H1 (cell line): ENCODE data around the gene KRT75.

ENCODE experiments used
- EP300 ChIP-seq, 2 experiments: IDR thresholded peaks; 1 replicate in 1 of 2; 2 replicates in 1 of 2; pipeline ENCODE4 v1.6.1; 2011 to 2012; ENCODE audit warnings: low read depth in 2 of 2, low read length in 2 of 2, mild to moderate bottlenecking in 2 of 2, borderline replicate concordance in 1 of 2, inconsistent platforms in 1 of 2, moderate library complexity in 1 of 2
- HDAC6 ChIP-seq: IDR thresholded peaks from one replicate; pipeline ENCODE4 v1.7.1; 2012; ENCODE audit warnings: low read depth, mild to moderate bottlenecking, inconsistent platforms, low read length, moderate library complexity
- POLR2AphosphoS5 ChIP-seq: IDR thresholded peaks from 2 replicates; pipeline ENCODE4 v1.6.1; 2011; ENCODE audit warnings: low read depth, low read length
- TAF1 ChIP-seq: IDR thresholded peaks from 2 replicates; pipeline ENCODE4 v1.6.1; 2011; ENCODE audit warnings: mild to moderate bottlenecking, low read depth, low read length
- YY1 ChIP-seq: IDR thresholded peaks from 2 replicates; pipeline ENCODE4 v1.6.1; 2011; ENCODE audit warnings: low read depth, mild to moderate bottlenecking, low read length
- TF ChIP-seq, protein P1 (sequence below): IDR thresholded peaks from 2 replicates; pipeline ENCODE4 v1.6.1; 2011; ENCODE audit warnings: low read length, improper control_type of control experiment
- TF ChIP-seq, protein P2 (sequence below), 3 experiments: IDR thresholded peaks; 1 replicate in 2 of 3; 2 replicates in 1 of 3; pipeline versions ENCODE4 v1.5.1 to v1.6.1; 2011; ENCODE audit warnings: low read length in 3 of 3, mild to moderate bottlenecking in 3 of 3, inconsistent platforms in 2 of 3, low read depth in 1 of 3, moderate library complexity in 1 of 3; ENCODE audit not compliant: insufficient read depth in 1 of 3; ENCODE audit errors: control extremely low read depth in 1 of 3

DNA sequence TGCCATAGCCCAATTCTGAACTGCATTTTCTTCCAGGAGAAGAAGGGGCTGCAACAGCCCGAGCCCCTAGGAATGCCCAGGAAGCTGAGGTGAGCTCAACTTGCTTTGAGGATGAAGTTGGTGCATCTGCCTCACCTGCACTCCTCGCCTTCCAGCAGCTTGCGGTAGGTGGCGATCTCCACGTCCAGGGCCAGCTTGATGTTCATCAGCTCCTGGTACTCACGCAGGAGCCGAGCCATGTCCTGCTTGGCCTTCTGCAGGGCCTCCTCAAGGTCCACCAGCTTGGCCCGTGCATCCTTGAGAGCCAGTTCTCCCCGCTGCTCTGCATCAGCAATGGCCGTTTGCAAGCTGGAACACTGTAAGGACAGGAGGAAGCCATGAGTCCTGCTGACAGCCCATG is 6.0 kb downstream of the KRT75 start:
- TF ChIP-seq, protein P1, sequence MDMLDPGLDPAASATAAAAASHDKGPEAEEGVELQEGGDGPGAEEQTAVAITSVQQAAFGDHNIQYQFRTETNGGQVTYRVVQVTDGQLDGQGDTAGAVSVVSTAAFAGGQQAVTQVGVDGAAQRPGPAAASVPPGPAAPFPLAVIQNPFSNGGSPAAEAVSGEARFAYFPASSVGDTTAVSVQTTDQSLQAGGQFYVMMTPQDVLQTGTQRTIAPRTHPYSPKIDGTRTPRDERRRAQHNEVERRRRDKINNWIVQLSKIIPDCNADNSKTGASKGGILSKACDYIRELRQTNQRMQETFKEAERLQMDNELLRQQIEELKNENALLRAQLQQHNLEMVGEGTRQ: no peak
- TF ChIP-seq TAF1 (no peak), YY1 (no peak), HDAC6 (no peak), EP300 (IDR thresholded peaks at IDR 0.05; ENCODE audit: borderline replicate concordance in 1 of 2, low read depth in 2 of 2, low read length in 2 of 2) (no peak), POLR2AphosphoS5 (no peak)
- TF ChIP-seq, protein P2, sequence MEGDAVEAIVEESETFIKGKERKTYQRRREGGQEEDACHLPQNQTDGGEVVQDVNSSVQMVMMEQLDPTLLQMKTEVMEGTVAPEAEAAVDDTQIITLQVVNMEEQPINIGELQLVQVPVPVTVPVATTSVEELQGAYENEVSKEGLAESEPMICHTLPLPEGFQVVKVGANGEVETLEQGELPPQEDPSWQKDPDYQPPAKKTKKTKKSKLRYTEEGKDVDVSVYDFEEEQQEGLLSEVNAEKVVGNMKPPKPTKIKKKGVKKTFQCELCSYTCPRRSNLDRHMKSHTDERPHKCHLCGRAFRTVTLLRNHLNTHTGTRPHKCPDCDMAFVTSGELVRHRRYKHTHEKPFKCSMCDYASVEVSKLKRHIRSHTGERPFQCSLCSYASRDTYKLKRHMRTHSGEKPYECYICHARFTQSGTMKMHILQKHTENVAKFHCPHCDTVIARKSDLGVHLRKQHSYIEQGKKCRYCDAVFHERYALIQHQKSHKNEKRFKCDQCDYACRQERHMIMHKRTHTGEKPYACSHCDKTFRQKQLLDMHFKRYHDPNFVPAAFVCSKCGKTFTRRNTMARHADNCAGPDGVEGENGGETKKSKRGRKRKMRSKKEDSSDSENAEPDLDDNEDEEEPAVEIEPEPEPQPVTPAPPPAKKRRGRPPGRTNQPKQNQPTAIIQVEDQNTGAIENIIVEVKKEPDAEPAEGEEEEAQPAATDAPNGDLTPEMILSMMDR (IDR thresholded peaks at IDR 0.05; ENCODE audit: control extremely low read depth in 1 of 3, insufficient read depth in 1 of 3, low read depth in 1 of 3, low read length in 3 of 3): peak; percentile 9 to 51 (median 41); a peak in 3 of 4 replicates
